IPS DF 6.9 (cell line): ENCODE measurements around the gene MUC5AC.

Experiments
- DNase-seq: peaks from one replicate; pipeline ENCODE4 v3.0.0-alpha.2; 2013; ENCODE audit warnings: low read depth, low spot score
- H3K27ac ChIP-seq: one replicate; pipeline ENCODE4 v1.5.1; 2013; ENCODE audit warnings: low read length, control low read depth
- H3K27me3 ChIP-seq: 2 replicates; pipeline ENCODE4 v1.6.1; 2013; ENCODE audit warnings: mild to moderate bottlenecking, low read length; ENCODE audit not compliant: control insufficient read depth, insufficient read depth
- H3K36me3 ChIP-seq: 2 replicates; pipeline ENCODE4 v1.6.1; 2013; ENCODE audit warnings: low read length; ENCODE audit not compliant: control insufficient read depth, insufficient read depth
- H3K4me1 ChIP-seq: 2 replicates; pipeline ENCODE4 v1.6.1; 2013; ENCODE audit warnings: low read length; ENCODE audit not compliant: control insufficient read depth, insufficient read depth
- H3K4me3 ChIP-seq: 2 replicates; pipeline ENCODE4 v1.5.1; 2013; ENCODE audit warnings: mild to moderate bottlenecking, low read length
- H3K9me3 ChIP-seq: 2 replicates; pipeline ENCODE4 v1.6.1; 2013; ENCODE audit warnings: low read length, inconsistent platforms; ENCODE audit not compliant: control insufficient read depth, insufficient read depth
- WGBS: extraction: QIAGEN DNeasy Blood & Tissue Kit; methylation state at CpG from one replicate; pipeline ENCODE4 v1.1.7; 2013; ENCODE audit warnings: mixed read lengths, missing lambda C conversion rate; ENCODE audit not compliant: insufficient read length, insufficient coverage; 5-methylcytosine and 5-hydroxymethylcytosine counted together

MUC5AC gene

GRCh38 chr11:1131033-1131911, 26.5 kb upstream of the MUC5AC start:
- H3K4me3 ChIP-seq = no peak overlapping the region
- no peaks in the 10 kb centered on the region for H3K27me3 ChIP-seq
- H3K27ac ChIP-seq = no peak overlapping the region
- no CpG with 5 or more reads among the region's 29 CpGs for WGBS
- DNase-seq = no peak
- H3K4me1 ChIP-seq = no peaks in the 10 kb centered on the region
- no peaks in the 10 kb centered on the region; the same call in 1 of the 2 replicates for H3K36me3 ChIP-seq
- H3K9me3 ChIP-seq = no peaks in the 10 kb centered on the region

DNA sequence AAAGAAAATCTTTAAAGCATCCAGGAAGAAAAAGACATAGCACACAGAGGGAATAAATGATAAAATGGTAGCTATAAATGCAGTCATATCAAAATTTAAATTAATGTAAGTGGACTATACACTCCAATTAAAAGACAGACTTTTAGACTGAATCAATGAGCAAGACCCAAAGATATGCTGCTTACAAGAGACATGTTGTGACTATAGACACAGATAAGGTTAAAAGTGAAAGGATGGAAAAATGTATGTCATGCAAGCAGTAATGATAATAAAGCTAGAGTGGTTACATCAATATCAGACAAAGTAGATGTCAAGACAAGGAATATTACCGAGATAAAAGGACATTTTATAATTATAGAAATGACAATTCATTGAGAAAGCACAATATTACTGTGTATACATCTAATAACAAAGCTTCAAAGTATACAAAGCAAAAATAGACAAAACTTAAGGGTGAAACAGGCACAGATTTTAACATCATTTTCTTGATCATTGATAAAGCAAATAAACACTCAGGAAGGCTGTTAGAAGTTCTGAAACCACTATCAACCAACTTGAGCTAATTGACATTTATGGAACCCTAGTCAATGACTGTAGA, 22.8 kb upstream of the MUC5AC start:
- Histone ChIP-seq H3K4me3 (no peak overlapping the region), H3K9me3 (no peaks in the 10 kb centered on the region; the same call in 1 of the 2 replicates), H3K27me3 (no peaks in the 10 kb centered on the region), H3K4me1 (no peaks in the 10 kb centered on the region), H3K36me3 (no peaks in the 10 kb centered on the region), H3K27ac (no peak overlapping the region)
- no CpG with 5 or more reads among the region's 1 CpG for WGBS
- no peak for DNase-seq

DNA sequence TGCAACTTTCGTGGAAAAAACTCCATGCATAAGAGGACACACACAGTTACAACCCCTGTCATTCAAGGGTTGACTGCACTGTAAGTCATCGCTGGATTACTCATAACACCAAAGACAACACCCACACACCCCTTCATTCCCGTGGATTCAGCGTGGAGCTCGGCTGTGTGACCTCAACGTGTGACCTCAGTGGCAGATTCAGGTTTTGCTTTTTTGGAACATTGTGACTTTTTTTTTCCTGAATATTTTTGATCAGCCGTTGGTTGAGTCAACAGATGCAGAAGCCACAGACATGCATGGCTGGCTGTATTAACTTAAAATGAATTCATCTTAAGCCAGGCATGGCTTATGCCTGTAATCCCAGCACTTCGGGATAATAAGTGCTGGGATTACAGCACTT, 19.7 kb upstream of the MUC5AC start:
- no peaks in the 10 kb centered on the region for H3K4me1 ChIP-seq

GRCh38 chr11:1139441-1140083, 18.2 kb upstream of the MUC5AC start:
- H3K4me1 ChIP-seq = no peaks in the 10 kb centered on the region
- H3K4me3 ChIP-seq = no peak overlapping the region
- peaks cover 4% of the 10 kb centered on the region for H3K9me3 ChIP-seq
- H3K27me3 ChIP-seq = no peaks in the 10 kb centered on the region
- WGBS = no CpG with 5 or more reads among the region's 12 CpGs
- H3K27ac ChIP-seq = no peak overlapping the region
- H3K36me3 ChIP-seq = no peaks in the 10 kb centered on the region
- no peak for DNase-seq

More for the DNA sequence above, 19.7 kb upstream of the MUC5AC start:
- Histone ChIP-seq H3K36me3 (no peaks in the 10 kb centered on the region), H3K27ac (no peak overlapping the region), H3K27me3 (no peaks in the 10 kb centered on the region), H3K9me3 (peaks cover 4% of the 10 kb centered on the region), H3K4me3 (no peak overlapping the region)
- no peak for DNase-seq
- WGBS = no CpG with 5 or more reads among the region's 8 CpGs

DNA sequence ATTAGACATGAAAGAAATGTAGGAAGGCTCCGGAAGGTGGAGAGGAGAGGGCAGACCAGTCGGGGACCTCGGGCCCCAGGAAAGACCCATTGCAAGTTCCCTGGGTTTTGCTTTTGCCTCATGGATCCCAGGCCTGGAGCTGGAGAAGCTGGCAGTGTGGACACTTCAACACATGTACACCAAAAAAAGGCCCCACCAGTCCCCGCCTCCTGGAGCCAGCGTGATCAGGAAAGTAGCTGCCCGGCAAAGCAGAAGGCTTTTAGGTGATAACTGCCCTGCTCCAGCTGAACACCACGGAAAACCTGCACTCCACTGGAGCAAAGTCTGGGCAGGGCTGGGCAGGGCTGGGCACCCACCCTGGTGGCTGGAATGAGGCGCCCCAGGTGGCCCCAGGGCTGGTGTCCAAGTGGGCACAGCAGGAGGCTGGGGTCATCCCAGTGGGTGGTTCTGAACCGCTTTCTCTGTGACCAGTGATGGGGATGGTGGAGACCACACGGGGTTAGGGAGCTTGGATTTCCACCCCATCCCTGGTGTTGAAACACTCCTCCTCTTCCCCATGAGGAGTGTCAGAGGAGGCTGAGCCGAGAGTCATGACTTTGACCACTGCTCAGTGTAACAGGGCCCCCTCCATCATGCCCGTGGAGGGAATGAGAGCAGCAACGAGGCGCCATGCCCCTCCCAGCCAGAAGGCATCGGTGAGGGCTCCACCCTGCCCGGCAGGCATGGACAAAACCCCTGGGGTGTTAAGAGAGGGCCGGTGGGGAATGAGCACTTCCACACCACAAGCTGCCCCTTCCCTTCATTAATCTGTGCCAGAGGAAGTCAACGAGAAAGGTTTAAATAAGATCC, 16.9 kb upstream of the MUC5AC start:
- no peaks in the 10 kb centered on the region for H3K36me3 ChIP-seq
- H3K27me3 ChIP-seq = no peaks in the 10 kb centered on the region
- no CpG with 5 or more reads among the region's 18 CpGs for WGBS
- H3K27ac ChIP-seq = no peak overlapping the region
- H3K4me1 ChIP-seq = no peaks in the 10 kb centered on the region
- no peak overlapping the region for H3K4me3 ChIP-seq
- peaks cover 4% of the 10 kb centered on the region for H3K9me3 ChIP-seq
- no peak for DNase-seq

GRCh38 chr11:1146365-1146764, 11.4 kb upstream of the MUC5AC start:
- Histone ChIP-seq H3K9me3 (peaks cover 4% of the 10 kb centered on the region), H3K27me3 (no peaks in the 10 kb centered on the region), H3K4me1 (no peaks in the 10 kb centered on the region), H3K27ac (no peak overlapping the region), H3K4me3 (no peak overlapping the region), H3K36me3 (no peaks in the 10 kb centered on the region)
- no CpG with 5 or more reads among the region's 21 CpGs for WGBS
- no peak for DNase-seq

GRCh38 chr11:1147792-1148191, 10.0 kb upstream of the MUC5AC start:
- no CpG with 5 or more reads among the region's 6 CpGs for WGBS
- Histone ChIP-seq H3K27me3 (no peaks in the 10 kb centered on the region), H3K36me3 (no peaks in the 10 kb centered on the region), H3K4me1 (no peaks in the 10 kb centered on the region), H3K9me3 (no peaks in the 10 kb centered on the region; the same call in 1 of the 2 replicates), H3K27ac (no peak overlapping the region), H3K4me3 (no peak overlapping the region)
- no peak for DNase-seq

GRCh38 chr11:1148752-1149180, 9.0 kb upstream of the MUC5AC start:
- H3K27me3 ChIP-seq = no peaks in the 10 kb centered on the region
- H3K27ac ChIP-seq = no peak overlapping the region
- no CpG with 5 or more reads among the region's 8 CpGs for WGBS
- no peak for DNase-seq
- H3K4me1 ChIP-seq = no peaks in the 10 kb centered on the region
- H3K36me3 ChIP-seq = no peaks in the 10 kb centered on the region
- no peaks in the 10 kb centered on the region; the same call in 1 of the 2 replicates for H3K9me3 ChIP-seq
- no peak overlapping the region for H3K4me3 ChIP-seq

DNA sequence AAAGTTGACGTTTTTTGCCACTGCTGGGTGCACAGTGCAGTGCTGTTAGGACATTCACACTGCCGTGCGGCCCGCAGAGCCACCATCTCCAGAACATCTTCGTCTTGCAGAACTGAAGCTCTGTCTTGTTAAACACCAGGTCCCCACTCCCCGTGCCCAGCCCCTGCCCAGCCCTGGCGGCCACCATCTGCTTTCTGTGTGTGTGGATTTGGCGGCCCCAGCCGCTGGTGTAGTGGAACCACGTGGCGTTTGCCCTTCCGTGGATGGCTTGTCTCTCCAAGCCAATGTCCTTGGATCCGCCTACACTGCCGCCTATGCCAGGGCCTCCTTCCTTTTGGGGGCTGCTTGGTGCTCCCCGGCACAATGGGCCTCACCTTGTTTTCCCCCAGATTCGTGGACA, 8.2 kb upstream of the MUC5AC start:
- H3K9me3 ChIP-seq = no peaks in the 10 kb centered on the region; the same call in 1 of the 2 replicates
- H3K36me3 ChIP-seq = no peaks in the 10 kb centered on the region
- H3K27ac ChIP-seq = no peak overlapping the region
- H3K27me3 ChIP-seq = no peaks in the 10 kb centered on the region
- no peak for DNase-seq
- no peaks in the 10 kb centered on the region for H3K4me1 ChIP-seq
- no CpG with 5 or more reads among the region's 16 CpGs for WGBS
- H3K4me3 ChIP-seq = no peak overlapping the region

GRCh38 chr11:1150116-1150515, 7.6 kb upstream of the MUC5AC start:
- H3K36me3 ChIP-seq = no peaks in the 10 kb centered on the region
- no peaks in the 10 kb centered on the region for H3K27me3 ChIP-seq
- H3K4me1 ChIP-seq = no peaks in the 10 kb centered on the region
- H3K27ac ChIP-seq = no peak overlapping the region
- H3K9me3 ChIP-seq = no peaks in the 10 kb centered on the region; the same call in 1 of the 2 replicates
- DNase-seq = no peak
- no CpG with 5 or more reads among the region's 10 CpGs for WGBS
- no peak overlapping the region for H3K4me3 ChIP-seq
